Ureter (tissue), 1 donor: ENCODE results near the gene CREB3. TPM values are rescaled to one million over a fixed set of nuclear protein-coding genes. Genes with fewer than 3 reads are reported as not detected.

ENCODE experiments used
- DNase-seq: peaks from one replicate; pipeline ENCODE4 v3.0.0-alpha.2; 2020; ENCODE audit warnings: low spot score
- total RNA-seq: library from RNA; stranded (reverse); gene quantifications from one replicate; pipeline ENCODE4 v1.2.4, GENCODE V29; 2023
- donor health status: DM: yes; HTN: yes; CAD: no.

The CREB3 gene
- total RNA-seq, 1 donor from 2014 or later = 30.7 TPM

GRCh38 chr9:35702696-35703095, 29.8 kb upstream of the CREB3 start:
- DNase-seq = no peak

GRCh38 chr9:35703906-35704672, 28.4 kb upstream of the CREB3 start:
- DNase-seq = no peak

- DNase-seq = no peak
Observed at GRCh38 chr9:35705372-35705771, 27.1 kb upstream of the CREB3 start.

GRCh38 chr9:35705836-35706430, 26.5 kb upstream of the CREB3 start:
- DNase-seq = no peak

- DNase-seq = no peak
Observed at GRCh38 chr9:35706951-35707350, 25.5 kb upstream of the CREB3 start.

GRCh38 chr9:35708146-35708545, 24.3 kb upstream of the CREB3 start:
- no peak for DNase-seq

- no peak for DNase-seq
Observed at GRCh38 chr9:35710818-35711500, 21.5 kb upstream of the CREB3 start.

- DNase-seq = no peak
Observed at GRCh38 chr9:35711501-35712428, 20.7 kb upstream of the CREB3 start.

- no peak for DNase-seq
Observed at GRCh38 chr9:35712762-35713400, 19.6 kb upstream of the CREB3 start.

- DNase-seq = no peak
Observed at GRCh38 chr9:35713578-35713977, 18.9 kb upstream of the CREB3 start.

GRCh38 chr9:35714123-35714522, 18.3 kb upstream of the CREB3 start:
- DNase-seq = no peak

GRCh38 chr9:35714579-35715252, 17.8 kb upstream of the CREB3 start:
- DNase-seq = no peak

- DNase-seq = no peak
Observed at GRCh38 chr9:35716230-35716629, 16.2 kb upstream of the CREB3 start.

GRCh38 chr9:35717132-35717870, 15.2 kb upstream of the CREB3 start:
- DNase-seq = no peak

GRCh38 chr9:35718721-35719511, 13.6 kb upstream of the CREB3 start:
- no peak for DNase-seq

- DNase-seq = no peak
Observed at GRCh38 chr9:35719546-35719945, 12.9 kb upstream of the CREB3 start.

- DNase-seq = no peak
Observed at GRCh38 chr9:35723426-35723825, 9.0 kb upstream of the CREB3 start.

GRCh38 chr9:35723908-35724307, 8.6 kb upstream of the CREB3 start:
- no peak for DNase-seq

GRCh38 chr9:35725362-35725761, 7.1 kb upstream of the CREB3 start:
- DNase-seq = no peak
